HCT116 (cell line): ENCODE measurements around the gene KCNQ1OT1. TPM values are rescaled to one million over a fixed set of nuclear protein-coding genes. Genes with fewer than 3 reads are reported as not detected.

Experiments used
- ATAC-seq: fragments of 200-7000 bp; cut with Tn5 transposase; 2 replicates; pipeline ENCODE4 v1.9.1; 2020; ENCODE audit warnings: mild to moderate bottlenecking, moderate library complexity
- BruUV-seq: library from RNA; stranded (reverse); fragments of 400-500 nt; replicated peaks from 2 replicates; lab custom pipeline; 2021; lab: Mats Ljungman, UMichigan
- CTCF ChIA-PET: fragments of 300-600 bp; sonication (Branson Sonifier 250); formaldehyde crosslinking; loops from one replicate; lab custom pipeline; 2021; ENCODE audit warnings: antibody characterized with exemption; lab: Charles Lee
- POLR2A ChIA-PET: fragments of 300-600, 350-600 bp; sonication (Branson Sonifier 250); formaldehyde crosslinking; loops from one replicate; lab custom pipeline; 2021; ENCODE audit warnings: antibody characterized with exemption; lab: Charles Lee
- RAD21 ChIA-PET, 2 experiments: fragments of 300-600 bp; sonication (Branson Sonifier 250); formaldehyde crosslinking; loops; one replicate each; lab custom pipeline; 2023; ENCODE audit warnings: low total read pairs in 2 of 2; ENCODE audit not compliant: uncharacterized antibody in 2 of 2, unreplicated experiment in 2 of 2, low non-redundant PET in 1 of 2; lab: Charles Lee
- DNase-seq: peaks from one replicate; pipeline ENCODE4 v3.0.0-alpha.2; 2010; ENCODE audit warnings: low read depth, low spot score
- H2AFZ ChIP-seq: fragments of 200-600 bp; shearing (Covaris generic), sonication (generic); 2 replicates; pipeline ENCODE4 v1.6.1; 2017; ENCODE audit warnings: low read depth, mixed run types, mixed read lengths, antibody characterized with exemption, low read length; ENCODE audit not compliant: poor library complexity, severe bottlenecking
- H3K27ac ChIP-seq: 2 replicates; pipeline ENCODE4 v1.5.1; 2012; ENCODE audit warnings: low read depth, low read length
- H3K27me3 ChIP-seq: fragments of 200-600 bp; sonication (generic); 2 replicates; pipeline ENCODE4 v1.6.1; 2016; ENCODE audit warnings: mixed run types, low read length, mixed read lengths; ENCODE audit not compliant: insufficient read depth
- H3K36me3 ChIP-seq, 2 experiments: fragments of 200-500 bp in 1 of 2; fragments of 200-600 bp in 1 of 2; sonication (Bioruptor generic) in 1 of 2; sonication (generic) in 1 of 2; 2 replicates each; pipeline versions ENCODE4 v1.5.1 to v1.6.1; 2014 to 2016; ENCODE audit warnings: low read length in 2 of 2, inconsistent platforms in 1 of 2, mixed read lengths in 1 of 2, mixed run types in 1 of 2; ENCODE audit not compliant: insufficient read depth in 2 of 2, control insufficient read depth in 1 of 2
- H3K4me1 ChIP-seq, 2 experiments: fragments of 200-600 bp in 1 of 2; sonication (generic) in 1 of 2; 2 replicates each; pipeline versions ENCODE4 v1.5.1 to v1.6.1; 2012 to 2017; ENCODE audit warnings: low read length in 2 of 2, inconsistent platforms in 1 of 2, mild to moderate bottlenecking in 1 of 2, mixed read lengths in 1 of 2, mixed run types in 1 of 2, moderate library complexity in 1 of 2; ENCODE audit not compliant: insufficient read depth in 2 of 2, control insufficient read depth in 1 of 2
- H3K4me2 ChIP-seq: fragments of 200-600 bp; sonication (generic); 2 replicates; pipeline ENCODE4 v1.6.1; 2017; ENCODE audit warnings: mixed run types, low read length, mixed read lengths
- H3K4me3 ChIP-seq, 2 experiments: fragments of 200-600 bp in 1 of 2; sonication (generic) in 1 of 2; replicated peaks in 1 of 2; 2 replicates each; pipeline ENCODE4 v1.5.1; 2011 to 2016; ENCODE audit warnings: low read length in 2 of 2, control low read depth in 1 of 2, low read depth in 1 of 2, mild to moderate bottlenecking in 1 of 2, mixed read lengths in 1 of 2, mixed run types in 1 of 2
- H3K79me2 ChIP-seq: fragments of 200-600 bp; sonication (generic); 2 replicates; pipeline ENCODE4 v1.6.1; 2017; ENCODE audit warnings: mild to moderate bottlenecking, mixed run types, low read length, moderate library complexity, mixed read lengths; ENCODE audit not compliant: insufficient read depth
- H3K9ac ChIP-seq: fragments of 200-600 bp; sonication (generic); 2 replicates; pipeline ENCODE4 v1.6.1; 2016; ENCODE audit warnings: low read length, mixed read lengths
- H3K9me2 ChIP-seq: fragments of 200-600 bp; sonication (generic), shearing (Covaris generic); 2 replicates; pipeline ENCODE4 v1.6.1; 2017; ENCODE audit warnings: mixed run types, mild to moderate bottlenecking, moderate library complexity; ENCODE audit not compliant: insufficient read depth
- H3K9me3 ChIP-seq, 2 experiments: fragments of 200-500 bp in 1 of 2; fragments of 200-600 bp in 1 of 2; sonication (Bioruptor generic) in 1 of 2; sonication (generic) in 1 of 2; 2 replicates each; pipeline ENCODE4 v1.6.1; 2014 to 2017; ENCODE audit warnings: low read length in 2 of 2, mixed read lengths in 2 of 2, inconsistent platforms in 1 of 2, low read depth in 1 of 2, mild to moderate bottlenecking in 1 of 2, mixed run types in 1 of 2, moderate library complexity in 1 of 2; ENCODE audit not compliant: control insufficient read depth in 1 of 2, insufficient read depth in 1 of 2
- H4K20me1 ChIP-seq: fragments of 200-600 bp; sonication (generic), shearing (Covaris generic); 2 replicates; pipeline ENCODE4 v1.6.1; 2017; ENCODE audit warnings: mixed run types, mild to moderate bottlenecking, moderate library complexity; ENCODE audit not compliant: insufficient read depth
- CBX3 ChIP-seq: IDR thresholded peaks from 2 replicates; pipeline ENCODE4 v1.6.1; 2012; ENCODE audit warnings: low read depth
- CEBPB ChIP-seq: IDR thresholded peaks from 2 replicates; pipeline ENCODE4 v1.6.1; 2012; ENCODE audit warnings: low read depth
- POLR2A ChIP-seq: IDR thresholded peaks from 2 replicates; pipeline ENCODE4 v1.7.0; 2011; ENCODE audit warnings: borderline replicate concordance; ENCODE audit not compliant: insufficient read depth, insufficient read length; ENCODE audit errors: extremely low read depth
- POLR2AphosphoS5 ChIP-seq: IDR thresholded peaks from 2 replicates; pipeline ENCODE4 v1.6.1; 2011; ENCODE audit warnings: mild to moderate bottlenecking, low read depth, low read length, moderate library complexity
- RAD21 ChIP-seq: IDR thresholded peaks from 2 replicates; pipeline ENCODE4 v1.6.1; 2012; ENCODE audit warnings: low read depth, mild to moderate bottlenecking
- SP1 ChIP-seq: IDR thresholded peaks from 2 replicates; pipeline ENCODE4 v1.6.1; 2012; ENCODE audit warnings: low read depth
- intact Hi-C: fragments of 100-400 bp; cut with micrococcal nuclease; formaldehyde crosslinking; loops from 2 replicates; pipeline ENCODE4 v1.10.0; 2022
- total RNA-seq: library from RNA; stranded (reverse); gene quantifications from one replicate; pipeline ENCODE4 v1.2.1, GENCODE V29; 2021; ENCODE audit not compliant: unreplicated experiment
- TF ChIP-seq, protein P1 (sequence below): IDR thresholded peaks from 2 replicates; pipeline ENCODE4 v1.6.1; 2012; ENCODE audit warnings: low read depth
- TF ChIP-seq, protein P2 (sequence below), 3 experiments: fragments of 200-600 bp in 1 of 3; sonication (generic) in 1 of 3; IDR thresholded peaks in 2 of 3; conservative IDR thresholded peaks in 1 of 3; 2 replicates each; pipeline ENCODE4 v1.5.1; 2012 to 2017; ENCODE audit warnings: low read depth in 2 of 3, low read length in 2 of 3, antibody characterized with exemption in 1 of 3, borderline replicate concordance in 1 of 3, control low read depth in 1 of 3, mild to moderate bottlenecking in 1 of 3, mixed read lengths in 1 of 3, mixed run types in 1 of 3, moderate library complexity in 1 of 3; ENCODE audit not compliant: insufficient read depth in 1 of 3
- TF ChIP-seq, protein P3 (sequence below): IDR thresholded peaks from 2 replicates; pipeline ENCODE4 v1.6.1; 2012
- TF ChIP-seq, protein P4 (sequence below): IDR thresholded peaks from 2 replicates; pipeline ENCODE4 v1.6.1; 2012

The KCNQ1OT1 gene
- total RNA-seq, 1 experiment from 2014 or later: 1.1 TPM

DNA sequence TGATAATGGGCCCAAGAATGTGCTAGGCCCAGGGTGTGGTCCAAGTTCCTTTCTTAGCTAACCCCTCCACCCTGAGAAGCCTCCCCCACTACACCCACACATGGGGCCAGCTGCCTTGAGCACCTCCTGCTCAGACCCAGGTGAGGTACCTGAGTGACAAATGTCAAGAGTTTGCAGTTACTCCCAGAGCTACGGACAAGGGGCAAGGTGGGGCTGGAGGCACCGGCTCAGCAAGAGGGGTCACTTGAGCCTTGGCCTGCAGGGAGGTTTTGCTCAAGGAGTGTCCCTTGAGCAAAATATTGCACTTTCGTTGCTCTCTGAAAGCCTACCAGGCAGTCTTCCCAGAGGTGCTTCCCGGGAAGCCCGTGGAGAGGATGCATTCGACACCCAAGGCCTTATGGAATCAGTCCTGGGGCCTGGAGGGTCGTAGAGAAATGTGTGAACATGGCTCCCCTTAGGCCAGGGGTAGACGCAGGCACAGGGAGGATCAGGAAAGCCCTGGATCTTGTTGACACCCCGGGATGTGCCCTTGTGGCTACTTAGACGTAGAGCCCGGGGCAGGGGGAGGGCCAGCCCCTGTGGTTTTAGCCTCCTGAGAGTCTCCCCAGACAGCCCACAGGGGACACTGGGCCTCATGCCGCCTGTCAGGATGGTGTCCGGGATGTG is 140.8 kb downstream of the KCNQ1OT1 start:
- CTCF ChIA-PET: interaction anchor here (0.7 kb wide), 1 partner anchor 137 kb away, joined by 6 read pairs; no protein-coding TSS in a partner anchor
- Histone ChIP-seq H3K4me3 (no peak overlapping the region), H3K9me2 (no peaks in the 10 kb centered on the region), H3K4me2 (no peak overlapping the region), H2AFZ (no peak overlapping the region), H3K9ac (no peak overlapping the region), H3K4me1 (no peaks in the 10 kb centered on the region; a peak in 1 of 4 replicates), H3K27ac (no peak overlapping the region), H3K27me3 (no peaks in the 10 kb centered on the region), H3K79me2 (no peaks in the 10 kb centered on the region), H4K20me1 (no peaks in the 10 kb centered on the region), H3K36me3 (no peaks in the 10 kb centered on the region), H3K9me3 (no peaks in the 10 kb centered on the region)
- POLR2A ChIA-PET: no interaction called here
- intact Hi-C loops: no loop called here
- DNase-seq: no peak
- TF ChIP-seq POLR2A (no peak), CBX3 (no peak), SP1 (no peak), POLR2AphosphoS5 (no peak), RAD21 (no peak), CEBPB (no peak)
- TF ChIP-seq, protein P1, sequence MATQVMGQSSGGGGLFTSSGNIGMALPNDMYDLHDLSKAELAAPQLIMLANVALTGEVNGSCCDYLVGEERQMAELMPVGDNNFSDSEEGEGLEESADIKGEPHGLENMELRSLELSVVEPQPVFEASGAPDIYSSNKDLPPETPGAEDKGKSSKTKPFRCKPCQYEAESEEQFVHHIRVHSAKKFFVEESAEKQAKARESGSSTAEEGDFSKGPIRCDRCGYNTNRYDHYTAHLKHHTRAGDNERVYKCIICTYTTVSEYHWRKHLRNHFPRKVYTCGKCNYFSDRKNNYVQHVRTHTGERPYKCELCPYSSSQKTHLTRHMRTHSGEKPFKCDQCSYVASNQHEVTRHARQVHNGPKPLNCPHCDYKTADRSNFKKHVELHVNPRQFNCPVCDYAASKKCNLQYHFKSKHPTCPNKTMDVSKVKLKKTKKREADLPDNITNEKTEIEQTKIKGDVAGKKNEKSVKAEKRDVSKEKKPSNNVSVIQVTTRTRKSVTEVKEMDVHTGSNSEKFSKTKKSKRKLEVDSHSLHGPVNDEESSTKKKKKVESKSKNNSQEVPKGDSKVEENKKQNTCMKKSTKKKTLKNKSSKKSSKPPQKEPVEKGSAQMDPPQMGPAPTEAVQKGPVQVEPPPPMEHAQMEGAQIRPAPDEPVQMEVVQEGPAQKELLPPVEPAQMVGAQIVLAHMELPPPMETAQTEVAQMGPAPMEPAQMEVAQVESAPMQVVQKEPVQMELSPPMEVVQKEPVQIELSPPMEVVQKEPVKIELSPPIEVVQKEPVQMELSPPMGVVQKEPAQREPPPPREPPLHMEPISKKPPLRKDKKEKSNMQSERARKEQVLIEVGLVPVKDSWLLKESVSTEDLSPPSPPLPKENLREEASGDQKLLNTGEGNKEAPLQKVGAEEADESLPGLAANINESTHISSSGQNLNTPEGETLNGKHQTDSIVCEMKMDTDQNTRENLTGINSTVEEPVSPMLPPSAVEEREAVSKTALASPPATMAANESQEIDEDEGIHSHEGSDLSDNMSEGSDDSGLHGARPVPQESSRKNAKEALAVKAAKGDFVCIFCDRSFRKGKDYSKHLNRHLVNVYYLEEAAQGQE: no peak
- TF ChIP-seq, protein P2, sequence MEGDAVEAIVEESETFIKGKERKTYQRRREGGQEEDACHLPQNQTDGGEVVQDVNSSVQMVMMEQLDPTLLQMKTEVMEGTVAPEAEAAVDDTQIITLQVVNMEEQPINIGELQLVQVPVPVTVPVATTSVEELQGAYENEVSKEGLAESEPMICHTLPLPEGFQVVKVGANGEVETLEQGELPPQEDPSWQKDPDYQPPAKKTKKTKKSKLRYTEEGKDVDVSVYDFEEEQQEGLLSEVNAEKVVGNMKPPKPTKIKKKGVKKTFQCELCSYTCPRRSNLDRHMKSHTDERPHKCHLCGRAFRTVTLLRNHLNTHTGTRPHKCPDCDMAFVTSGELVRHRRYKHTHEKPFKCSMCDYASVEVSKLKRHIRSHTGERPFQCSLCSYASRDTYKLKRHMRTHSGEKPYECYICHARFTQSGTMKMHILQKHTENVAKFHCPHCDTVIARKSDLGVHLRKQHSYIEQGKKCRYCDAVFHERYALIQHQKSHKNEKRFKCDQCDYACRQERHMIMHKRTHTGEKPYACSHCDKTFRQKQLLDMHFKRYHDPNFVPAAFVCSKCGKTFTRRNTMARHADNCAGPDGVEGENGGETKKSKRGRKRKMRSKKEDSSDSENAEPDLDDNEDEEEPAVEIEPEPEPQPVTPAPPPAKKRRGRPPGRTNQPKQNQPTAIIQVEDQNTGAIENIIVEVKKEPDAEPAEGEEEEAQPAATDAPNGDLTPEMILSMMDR (IDR thresholded peaks at IDR 0.05 in 2 of 3, conservative IDR thresholded peaks at IDR 0.05 in 1 of 3; ENCODE audit: borderline replicate concordance in 1 of 3, insufficient read depth in 1 of 3, low read depth in 2 of 3, low read length in 2 of 3): no peak
- TF ChIP-seq, protein P3, sequence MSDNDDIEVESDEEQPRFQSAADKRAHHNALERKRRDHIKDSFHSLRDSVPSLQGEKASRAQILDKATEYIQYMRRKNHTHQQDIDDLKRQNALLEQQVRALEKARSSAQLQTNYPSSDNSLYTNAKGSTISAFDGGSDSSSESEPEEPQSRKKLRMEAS: no peak
- TF ChIP-seq, protein P4, sequence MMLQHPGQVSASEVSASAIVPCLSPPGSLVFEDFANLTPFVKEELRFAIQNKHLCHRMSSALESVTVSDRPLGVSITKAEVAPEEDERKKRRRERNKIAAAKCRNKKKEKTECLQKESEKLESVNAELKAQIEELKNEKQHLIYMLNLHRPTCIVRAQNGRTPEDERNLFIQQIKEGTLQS: no peak
- RAD21 ChIA-PET: no interaction called here
- BruUV-seq: no TSS peak
- no peak for ATAC-seq
